ENCODE results near the gene C17orf50. TPM values are rescaled to one million over a fixed set of nuclear protein-coding genes. Genes with fewer than 3 reads are reported as not detected.

C17orf50 gene
- total RNA-seq, 3 donors from 2014 or later, result not detected

DNA sequence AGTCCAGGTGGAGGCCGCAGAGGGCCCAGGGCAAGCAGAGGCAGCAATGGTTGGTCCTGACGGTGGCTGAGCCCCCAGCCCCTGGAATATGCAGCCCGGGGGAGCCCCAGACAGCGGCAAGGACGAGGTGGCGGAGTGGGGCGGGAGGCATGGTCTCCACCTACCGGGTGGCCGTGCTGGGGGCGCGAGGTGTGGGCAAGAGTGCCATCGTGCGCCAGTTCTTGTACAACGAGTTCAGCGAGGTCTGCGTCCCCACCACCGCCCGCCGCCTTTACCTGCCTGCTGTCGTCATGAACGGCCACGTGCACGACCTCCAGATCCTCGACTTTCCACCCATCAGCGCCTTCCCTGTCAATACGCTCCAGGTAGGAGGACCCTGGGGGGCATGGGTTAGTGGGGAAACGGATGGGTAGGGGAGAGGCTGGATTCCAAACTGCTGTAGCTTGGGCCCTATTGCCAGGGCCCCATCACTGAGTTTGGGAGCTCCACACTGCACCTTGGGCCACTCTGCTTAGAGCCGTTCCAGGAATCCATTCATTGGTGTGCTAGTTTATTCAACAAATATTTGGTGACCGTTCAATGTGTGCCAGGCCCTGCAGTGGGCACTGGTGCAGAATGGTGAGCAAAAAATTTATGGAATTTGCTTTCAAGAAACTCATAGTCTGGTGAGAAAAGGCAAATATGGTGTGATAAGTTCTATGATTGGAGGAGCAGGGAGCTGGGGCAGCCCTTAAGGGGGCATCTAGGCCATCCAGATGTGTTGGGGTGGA is 25.5 kb upstream of the C17orf50 start:
- DNase-seq (ENCODE audit: low spot score in 2 of 2), result no peak
- TF ChIP-seq POLR2A (IDR thresholded peaks at IDR 0.05) (no peak), POLR2AphosphoS5 (IDR thresholded peaks at IDR 0.05) (no peak)
- TF ChIP-seq, protein P1, sequence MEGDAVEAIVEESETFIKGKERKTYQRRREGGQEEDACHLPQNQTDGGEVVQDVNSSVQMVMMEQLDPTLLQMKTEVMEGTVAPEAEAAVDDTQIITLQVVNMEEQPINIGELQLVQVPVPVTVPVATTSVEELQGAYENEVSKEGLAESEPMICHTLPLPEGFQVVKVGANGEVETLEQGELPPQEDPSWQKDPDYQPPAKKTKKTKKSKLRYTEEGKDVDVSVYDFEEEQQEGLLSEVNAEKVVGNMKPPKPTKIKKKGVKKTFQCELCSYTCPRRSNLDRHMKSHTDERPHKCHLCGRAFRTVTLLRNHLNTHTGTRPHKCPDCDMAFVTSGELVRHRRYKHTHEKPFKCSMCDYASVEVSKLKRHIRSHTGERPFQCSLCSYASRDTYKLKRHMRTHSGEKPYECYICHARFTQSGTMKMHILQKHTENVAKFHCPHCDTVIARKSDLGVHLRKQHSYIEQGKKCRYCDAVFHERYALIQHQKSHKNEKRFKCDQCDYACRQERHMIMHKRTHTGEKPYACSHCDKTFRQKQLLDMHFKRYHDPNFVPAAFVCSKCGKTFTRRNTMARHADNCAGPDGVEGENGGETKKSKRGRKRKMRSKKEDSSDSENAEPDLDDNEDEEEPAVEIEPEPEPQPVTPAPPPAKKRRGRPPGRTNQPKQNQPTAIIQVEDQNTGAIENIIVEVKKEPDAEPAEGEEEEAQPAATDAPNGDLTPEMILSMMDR (IDR thresholded peaks at IDR 0.05), result no peak
- H3K27ac ChIP-seq, result no peak overlapping the region
- H3K4me3 ChIP-seq, result no peak overlapping the region
- peaks cover 0 to 2% of the 10 kb centered on the region in 2 donors for H3K27me3 ChIP-seq
- H3K9me3 ChIP-seq, result no peaks in the 10 kb centered on the region
- intact Hi-C loops (cut with DNase I; ENCODE audit: low total_unique reads), result no loop called here
- no peaks in the 10 kb centered on the region for H3K36me3 ChIP-seq
- H3K4me1 ChIP-seq, result peaks cover 0 to 3% of the 10 kb centered on the region in 2 donors

GRCh38 chr17:35736236-35736635 is 24.5 kb upstream of the C17orf50 start:
- H3K9me3 ChIP-seq, result no peaks in the 10 kb centered on the region
- no peak for TF ChIP-seq POLR2AphosphoS5 (IDR thresholded peaks at IDR 0.05)
- TF ChIP-seq, protein P1 (IDR thresholded peaks at IDR 0.05), result no peak
- no peak for TF ChIP-seq POLR2A (IDR thresholded peaks at IDR 0.05)
- no peak overlapping the region for H3K27ac ChIP-seq
- H3K4me3 ChIP-seq, result no peak overlapping the region
- H3K4me1 ChIP-seq, result peaks cover 0 to 4% of the 10 kb centered on the region in 2 donors
- intact Hi-C loops (cut with DNase I; ENCODE audit: low total_unique reads), result no loop called here
- H3K36me3 ChIP-seq, result no peaks in the 10 kb centered on the region
- H3K27me3 ChIP-seq, result peaks cover 0 to 13% of the 10 kb centered on the region in 2 donors
- no peak for DNase-seq (ENCODE audit: low spot score in 2 of 2)

DNA sequence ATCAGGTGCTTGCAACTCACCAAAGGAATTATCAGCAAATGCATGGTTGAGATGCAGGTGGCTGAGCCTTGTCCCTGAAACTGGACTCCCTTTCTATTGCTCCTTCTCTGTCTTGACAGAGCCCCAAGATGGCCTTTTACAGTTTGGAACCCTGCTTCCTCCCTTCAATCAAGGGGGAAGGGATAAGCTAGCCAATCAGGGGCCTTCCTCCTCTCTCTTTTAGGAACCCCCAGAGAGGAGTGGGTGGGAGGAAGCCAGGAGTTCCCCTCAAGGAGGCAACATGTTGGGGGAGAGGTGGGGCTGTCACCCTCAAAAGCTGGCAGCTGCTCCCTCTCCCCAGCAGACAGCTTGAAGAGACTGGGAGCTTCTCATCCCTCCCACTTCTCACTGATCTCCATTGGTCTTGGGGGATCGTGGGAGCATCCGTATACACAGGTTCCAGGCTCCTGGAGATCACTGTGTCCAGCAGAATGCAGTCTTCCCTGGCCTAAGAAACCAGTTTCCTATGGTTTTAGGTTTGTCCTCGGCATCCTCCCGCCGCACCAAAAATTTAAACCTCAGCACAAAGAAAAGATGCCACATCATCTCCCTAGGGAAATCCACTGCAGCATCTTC is 22.1 kb upstream of the C17orf50 start:
- H3K27me3 ChIP-seq, result peaks cover 0 to 37% of the 10 kb centered on the region in 2 donors
- TF ChIP-seq, protein P1 (IDR thresholded peaks at IDR 0.05), result no peak
- no peak for TF ChIP-seq POLR2AphosphoS5 (IDR thresholded peaks at IDR 0.05)
- no peak for TF ChIP-seq POLR2A (IDR thresholded peaks at IDR 0.05)
- no peak overlapping the region for H3K4me3 ChIP-seq
- H3K36me3 ChIP-seq, result no peaks in the 10 kb centered on the region
- H3K27ac ChIP-seq, result no peak overlapping the region
- H3K4me1 ChIP-seq, result peaks cover 0 to 3% of the 10 kb centered on the region in 2 donors
- no peak for DNase-seq (ENCODE audit: low spot score in 2 of 2)
- intact Hi-C loops (cut with DNase I; ENCODE audit: low total_unique reads), result no loop called here
- H3K9me3 ChIP-seq, result no peaks in the 10 kb centered on the region

DNA sequence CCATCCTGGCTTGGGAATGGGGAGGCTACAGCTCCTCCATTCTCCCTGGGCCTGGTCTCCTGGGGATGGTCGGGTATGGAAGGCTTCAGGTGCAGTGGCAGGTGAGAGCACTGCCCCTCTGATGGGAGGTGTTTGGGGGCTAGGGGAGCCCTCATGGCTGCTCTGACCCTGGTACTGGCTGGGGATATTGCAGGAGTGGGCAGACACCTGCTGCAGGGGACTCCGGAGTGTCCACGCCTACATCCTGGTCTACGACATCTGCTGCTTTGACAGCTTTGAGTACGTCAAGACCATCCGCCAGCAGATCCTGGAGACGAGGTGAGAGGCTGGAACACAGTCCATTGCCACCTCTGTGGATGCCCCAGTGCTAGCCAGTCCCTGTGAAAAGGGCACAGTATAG is 20.5 kb upstream of the C17orf50 start:
- H3K36me3 ChIP-seq, result no peaks in the 10 kb centered on the region
- no peak overlapping the region for H3K4me3 ChIP-seq
- H3K4me1 ChIP-seq, result peaks cover 0 to 3% of the 10 kb centered on the region in 2 donors
- H3K9me3 ChIP-seq, result no peaks in the 10 kb centered on the region
- no peak for TF ChIP-seq POLR2A (IDR thresholded peaks at IDR 0.05)
- DNase-seq (ENCODE audit: low spot score in 2 of 2), result no peak
- peaks cover 0 to 41% of the 10 kb centered on the region in 2 donors for H3K27me3 ChIP-seq
- intact Hi-C loops (cut with DNase I; ENCODE audit: low total_unique reads), result no loop called here
- no peak overlapping the region for H3K27ac ChIP-seq

DNA sequence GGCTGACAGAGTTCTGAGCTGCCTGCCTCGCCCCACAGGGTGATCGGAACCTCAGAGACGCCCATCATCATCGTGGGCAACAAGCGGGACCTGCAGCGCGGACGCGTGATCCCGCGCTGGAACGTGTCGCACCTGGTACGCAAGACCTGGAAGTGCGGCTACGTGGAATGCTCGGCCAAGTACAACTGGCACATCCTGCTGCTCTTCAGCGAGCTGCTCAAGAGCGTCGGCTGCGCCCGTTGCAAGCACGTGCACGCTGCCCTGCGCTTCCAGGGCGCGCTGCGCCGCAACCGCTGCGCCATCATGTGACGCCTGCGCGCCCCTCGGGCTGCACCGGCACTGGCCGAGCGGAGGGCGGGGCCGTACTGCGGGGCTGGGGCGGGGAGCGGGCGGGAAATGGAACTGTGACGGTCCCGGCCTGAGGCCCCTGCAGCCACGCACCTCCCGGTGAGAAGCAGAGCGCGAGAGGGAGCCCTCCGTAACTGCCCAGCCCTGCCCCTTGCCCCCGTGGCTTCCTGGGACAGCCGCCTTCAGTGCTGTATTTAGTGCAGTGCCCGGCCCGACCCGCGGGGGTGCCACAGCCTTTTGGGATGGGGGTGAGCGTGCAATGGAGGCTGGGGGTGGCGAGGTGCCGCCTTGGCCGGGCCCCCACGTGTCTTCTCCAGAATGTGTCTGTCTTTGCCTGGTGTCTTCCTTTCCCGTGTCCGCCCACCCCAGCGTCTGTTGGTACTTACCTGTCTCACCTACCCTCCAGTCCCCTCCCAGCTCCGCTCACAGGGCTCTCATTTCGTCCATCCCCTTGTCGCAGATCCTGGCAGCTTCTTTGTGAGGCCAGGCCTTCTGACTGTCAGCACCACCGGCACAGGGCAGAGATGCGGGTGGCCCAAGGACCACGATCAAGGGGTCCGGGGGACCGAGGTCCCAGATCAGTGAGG is 19.4 kb upstream of the C17orf50 start:
- TF ChIP-seq POLR2A (IDR thresholded peaks at IDR 0.05), result no peak
- no peak for TF ChIP-seq POLR2AphosphoS5 (IDR thresholded peaks at IDR 0.05)
- TF ChIP-seq, protein P1 (IDR thresholded peaks at IDR 0.05), result no peak
- intact Hi-C loops (cut with DNase I; ENCODE audit: low total_unique reads), result no loop called here
- Histone ChIP-seq H3K27me3 (peaks cover 0 to 41% of the 10 kb centered on the region in 2 donors), H3K9me3 (no peaks in the 10 kb centered on the region), H3K27ac (no peak overlapping the region), H3K4me3 (peak overlapping the region in 2 of 3 donors; percentile 30 to 60), H3K36me3 (no peaks in the 10 kb centered on the region), H3K4me1 (peaks cover 0 to 3% of the 10 kb centered on the region in 2 donors)
- no peak for DNase-seq (ENCODE audit: low spot score in 2 of 2)

Data from breast epithelium (tissue), 4 donors.